SJCRH30 (cell line): Measurements from ENCODE around the gene SLC22A14. TPM values are rescaled to one million over a fixed set of nuclear protein-coding genes. Genes with fewer than 3 reads are reported as not detected.
A peak's percentile ranks its signal among the peaks of the same experiment; 100 is the strongest.
"Not testable (repeated sequence)": the region's sequence is repeated elsewhere in the genome, so short reads cannot be mapped to it uniquely, and the experiment has no call there.

ENCODE experiments used
- DNase-seq, 2 experiments: peaks; one replicate each; pipeline ENCODE4 v3.0.0-alpha.2; 2015 to 2020
- H3K27ac ChIP-seq: fragments of 250-450 bp; sonication (Bioruptor Pico); 2 replicates; pipeline ENCODE4 v1.5.1; 2020; ENCODE audit warnings: mild to moderate bottlenecking, moderate library complexity
- H3K27me3 ChIP-seq: fragments of 250-450 bp; sonication (Bioruptor Pico); 2 replicates; pipeline ENCODE4 v1.5.1; 2020; ENCODE audit warnings: mild to moderate bottlenecking, moderate library complexity
- H3K36me3 ChIP-seq: fragments of 250-450 bp; sonication (Bioruptor Pico); 2 replicates; pipeline ENCODE4 v1.5.1; 2020; ENCODE audit warnings: mild to moderate bottlenecking, moderate library complexity
- H3K4me1 ChIP-seq: fragments of 250-450 bp; sonication (Bioruptor Pico); 2 replicates; pipeline ENCODE4 v1.5.1; 2020; ENCODE audit warnings: mild to moderate bottlenecking, moderate library complexity
- H3K4me3 ChIP-seq: fragments of 250-450 bp; sonication (Bioruptor Pico); 2 replicates; pipeline ENCODE4 v1.5.1; 2020; ENCODE audit warnings: mild to moderate bottlenecking, moderate library complexity
- H3K9me3 ChIP-seq: fragments of 250-450 bp; sonication (Bioruptor Pico); replicated peaks from 2 replicates; pipeline ENCODE4 v1.5.1; 2020; ENCODE audit warnings: mild to moderate bottlenecking, moderate library complexity
- total RNA-seq: library from RNA; depleted of rRNA; stranded (reverse); fragments of >200 nt; shearing (Covaris generic); gene quantifications from 2 replicates; pipeline ENCODE4 v1.2.3, GENCODE V29; 2014; rRNA removed

Gene SLC22A14
- not detected in 2 replicates for total RNA-seq

DNA sequence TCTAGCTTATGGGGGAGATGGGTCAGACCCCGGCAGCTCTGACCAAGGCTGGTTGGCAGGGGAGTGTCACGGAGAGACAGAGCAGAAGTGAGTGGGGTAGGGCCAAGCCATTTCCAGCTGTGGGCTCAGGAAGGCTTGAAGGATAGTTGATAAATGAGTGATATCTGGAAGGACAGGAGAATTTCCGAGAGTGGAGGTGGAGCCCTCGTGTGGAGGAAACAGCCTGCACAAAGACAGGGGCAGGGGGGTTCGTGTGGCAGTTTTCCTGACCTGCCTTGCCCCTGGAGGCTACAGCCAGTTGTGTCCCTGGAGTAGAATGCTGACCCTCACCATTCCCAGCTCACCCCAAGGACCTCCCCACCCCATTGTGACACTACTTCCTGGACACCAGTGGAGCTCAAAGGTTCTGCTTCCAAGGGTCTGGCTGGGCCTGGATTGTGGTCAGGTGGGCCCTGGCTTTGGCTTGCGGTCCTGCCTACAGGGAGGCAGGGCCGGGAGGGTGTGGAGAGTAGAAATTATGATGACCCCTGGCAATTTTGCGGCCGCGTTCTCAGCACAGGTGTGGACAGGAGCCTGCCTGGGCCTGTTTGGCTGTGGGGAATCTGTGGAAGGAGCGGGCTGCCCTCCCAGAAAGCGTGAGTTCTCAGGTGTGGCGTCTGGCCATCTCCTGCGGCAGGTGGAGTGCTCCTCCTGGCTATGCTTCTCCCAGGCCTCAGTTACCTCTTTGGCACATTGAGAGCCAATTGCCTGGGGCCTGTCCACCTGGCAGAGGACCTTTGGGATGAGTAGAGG is at the start of gene SLC22A14:
Gene SLC22A14 (plus strand): TSS at position 400 of the 792 bp plus-strand sequence. CDS start 23,733 bp downstream, outside the sequence.
- no peaks in the 10 kb centered on the region for H3K27me3 ChIP-seq
- H3K27ac ChIP-seq: no peak within 1 kb of the TSS
- no peaks in the 10 kb centered on the region for H3K9me3 ChIP-seq
- H3K4me3 ChIP-seq: no peak within 1 kb of the TSS
- no peaks in the 10 kb centered on the region for H3K4me1 ChIP-seq
- no peaks in the 10 kb centered on the region for H3K36me3 ChIP-seq
- DNase-seq: no peak

DNA sequence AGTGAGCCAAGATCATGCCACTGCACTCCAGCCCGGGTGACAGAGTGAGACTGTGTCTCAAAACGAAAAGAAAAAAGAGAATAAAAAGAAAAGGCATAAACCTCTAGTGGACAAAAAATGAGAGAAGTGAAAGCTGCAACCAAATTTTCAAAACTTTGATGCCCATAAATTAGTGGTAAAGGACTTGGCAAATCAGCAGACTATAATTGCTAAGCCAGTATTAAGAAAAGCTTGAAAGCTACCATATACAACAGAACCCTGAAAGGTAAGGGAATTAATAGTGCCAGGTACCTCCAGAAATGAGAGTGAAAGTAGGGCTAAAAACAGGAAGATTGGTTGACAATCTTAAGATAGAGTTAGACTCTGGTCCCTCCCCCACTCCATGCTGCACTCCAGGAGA is 49.4 kb upstream of the SLC22A14 start:
- peaks cover 18% of the 10 kb centered on the region for H3K36me3 ChIP-seq
- H3K27ac ChIP-seq: no peak overlapping the region
- DNase-seq: no peak
- no peaks in the 10 kb centered on the region for H3K9me3 ChIP-seq
- no peaks in the 10 kb centered on the region for H3K4me1 ChIP-seq
- no peak overlapping the region for H3K4me3 ChIP-seq
- no peaks in the 10 kb centered on the region for H3K27me3 ChIP-seq

GRCh38 chr3:38235466-38235865 is 46.6 kb upstream of the SLC22A14 start:
- DNase-seq: no peak
- Histone ChIP-seq H3K36me3 (peaks cover 17% of the 10 kb centered on the region), H3K4me1 (no peaks in the 10 kb centered on the region), H3K27ac (no peak overlapping the region), H3K27me3 (no peaks in the 10 kb centered on the region), H3K4me3 (no peak overlapping the region), H3K9me3 (no peaks in the 10 kb centered on the region)

GRCh38 chr3:38238416-38239008 is 43.6 kb upstream of the SLC22A14 start:
- H3K4me3 ChIP-seq: no peak overlapping the region
- no peak overlapping the region for H3K27ac ChIP-seq
- peaks cover 11% of the 10 kb centered on the region for H3K36me3 ChIP-seq
- no peaks in the 10 kb centered on the region for H3K27me3 ChIP-seq
- no peak for DNase-seq
- no peaks in the 10 kb centered on the region for H3K9me3 ChIP-seq
- no peaks in the 10 kb centered on the region for H3K4me1 ChIP-seq

DNA sequence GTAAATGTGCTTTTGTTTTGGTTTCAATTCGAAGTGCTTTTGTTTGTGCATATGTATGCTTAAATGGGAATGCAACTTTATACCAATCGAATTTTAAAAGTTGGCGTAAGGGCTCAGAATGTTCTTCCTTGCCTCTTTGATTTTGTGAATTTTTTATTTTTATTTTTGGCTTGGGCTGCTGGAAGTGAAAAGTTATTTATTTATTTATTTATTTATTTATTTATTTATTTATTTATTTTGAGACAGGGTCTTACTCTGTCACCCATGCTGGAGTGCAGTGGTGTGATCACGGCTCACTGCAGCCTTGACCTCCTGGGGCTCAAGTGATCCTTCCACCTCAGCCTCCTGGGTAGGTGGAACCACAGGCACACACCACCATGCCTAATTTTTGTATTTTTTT is 39.3 kb upstream of the SLC22A14 start:
- not testable (repeated sequence) for H3K4me1 ChIP-seq, H3K4me3 ChIP-seq, H3K27ac ChIP-seq, H3K9me3 ChIP-seq, H3K36me3 ChIP-seq, H3K27me3 ChIP-seq, DNase-seq

GRCh38 chr3:38245930-38246329 is 36.2 kb upstream of the SLC22A14 start:
- Histone ChIP-seq H3K27me3 (no peaks in the 10 kb centered on the region), H3K4me3 (no peak overlapping the region), H3K4me1 (no peaks in the 10 kb centered on the region), H3K36me3 (peaks cover 2% of the 10 kb centered on the region; the same call in 1 of the 2 replicates), H3K9me3 (no peaks in the 10 kb centered on the region), H3K27ac (no peak overlapping the region)
- no peak for DNase-seq

- Histone ChIP-seq H3K27me3 (no peaks in the 10 kb centered on the region), H3K4me3 (no peak overlapping the region), H3K4me1 (no peaks in the 10 kb centered on the region), H3K9me3 (no peaks in the 10 kb centered on the region), H3K36me3 (peaks cover 2% of the 10 kb centered on the region; the same call in 1 of the 2 replicates), H3K27ac (peak overlapping the region; percentile 28; the same call in 1 of the 2 replicates)
- peak; percentile 3 to 26 for DNase-seq
These were observed 34.6 kb upstream of the SLC22A14 start for GRCh38 chr3:38247366-38248035.

DNA sequence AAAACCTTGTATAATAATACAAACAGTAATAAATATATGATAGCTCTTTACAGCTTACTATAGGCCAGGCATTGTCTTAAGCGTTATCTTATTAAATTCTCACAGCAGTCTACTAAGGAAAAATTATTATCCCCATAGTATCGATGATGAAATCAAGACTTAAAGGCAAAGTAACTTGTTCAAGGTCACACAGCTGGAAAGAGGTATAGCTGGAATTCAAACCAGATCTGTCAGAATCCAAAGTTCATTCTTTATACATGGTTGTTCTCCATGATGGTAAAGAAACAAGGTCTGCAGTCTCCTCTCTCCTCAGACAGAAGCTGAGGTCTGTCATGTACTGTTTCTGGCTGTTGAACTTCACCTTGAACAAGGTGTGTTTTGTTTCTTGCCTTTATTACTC is 31.9 kb upstream of the SLC22A14 start:
- Histone ChIP-seq H3K4me1 (no peaks in the 10 kb centered on the region), H3K27me3 (no peaks in the 10 kb centered on the region), H3K9me3 (no peaks in the 10 kb centered on the region), H3K27ac (no peak overlapping the region), H3K36me3 (peaks cover 2% of the 10 kb centered on the region; the same call in 1 of the 2 replicates), H3K4me3 (no peak overlapping the region)
- DNase-seq: no peak

DNA sequence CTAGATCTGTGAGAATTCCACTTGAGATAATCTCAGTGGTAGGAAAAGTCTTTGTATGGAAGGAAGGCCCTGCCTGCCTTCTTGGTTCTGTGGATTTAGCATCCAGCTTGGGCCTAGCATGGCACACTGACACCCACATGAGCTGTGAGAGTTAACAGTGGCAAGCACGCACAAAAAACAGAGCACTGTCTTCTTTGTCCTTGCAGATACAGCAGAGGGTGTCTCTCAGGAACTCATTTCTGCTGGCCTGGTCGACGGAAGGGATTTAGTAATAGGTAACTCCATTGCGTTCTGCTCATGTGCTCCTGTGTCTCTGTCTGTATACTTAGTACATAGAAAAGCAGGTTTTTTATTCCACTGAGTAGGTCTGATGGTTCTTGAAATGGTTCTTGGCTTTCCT is 30.9 kb upstream of the SLC22A14 start:
- no peak for DNase-seq
- no peaks in the 10 kb centered on the region for H3K4me1 ChIP-seq
- peaks cover 2% of the 10 kb centered on the region; the same call in 1 of the 2 replicates for H3K36me3 ChIP-seq
- no peaks in the 10 kb centered on the region for H3K9me3 ChIP-seq
- H3K27ac ChIP-seq: no peak overlapping the region
- no peaks in the 10 kb centered on the region for H3K27me3 ChIP-seq
- H3K4me3 ChIP-seq: no peak overlapping the region

GRCh38 chr3:38253704-38254103 is 28.4 kb upstream of the SLC22A14 start:
- H3K27me3 ChIP-seq: no peaks in the 10 kb centered on the region
- H3K27ac ChIP-seq: no peak overlapping the region
- no peaks in the 10 kb centered on the region for H3K4me1 ChIP-seq
- no peaks in the 10 kb centered on the region; the same call in 1 of the 2 replicates for H3K36me3 ChIP-seq
- DNase-seq: no peak
- no peaks in the 10 kb centered on the region for H3K9me3 ChIP-seq
- H3K4me3 ChIP-seq: no peak overlapping the region

DNA sequence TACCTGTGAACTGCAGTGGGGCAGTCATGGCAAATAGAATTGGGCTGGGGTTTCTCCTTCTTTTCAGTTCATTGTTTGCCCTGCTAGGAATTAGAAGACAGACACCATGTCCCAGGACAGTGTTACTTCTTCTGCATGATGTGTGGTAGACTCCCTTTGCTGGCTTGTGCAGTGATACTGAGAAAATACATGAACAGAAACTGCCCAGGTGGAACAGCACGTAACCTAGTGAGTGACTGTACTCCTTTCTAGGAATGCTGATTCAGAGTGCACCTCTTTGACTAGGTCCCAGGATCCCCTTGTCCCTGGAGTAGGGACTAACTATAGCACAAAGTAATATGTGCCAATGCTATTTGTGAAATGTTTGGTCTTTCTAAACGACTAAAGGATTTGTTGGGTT is 27.2 kb upstream of the SLC22A14 start:
- no peak for DNase-seq
- H3K27ac ChIP-seq: no peak overlapping the region
- no peaks in the 10 kb centered on the region for H3K27me3 ChIP-seq
- no peaks in the 10 kb centered on the region for H3K4me1 ChIP-seq
- H3K9me3 ChIP-seq: no peaks in the 10 kb centered on the region
- no peaks in the 10 kb centered on the region; the same call in 1 of the 2 replicates for H3K36me3 ChIP-seq
- H3K4me3 ChIP-seq: no peak overlapping the region

DNA sequence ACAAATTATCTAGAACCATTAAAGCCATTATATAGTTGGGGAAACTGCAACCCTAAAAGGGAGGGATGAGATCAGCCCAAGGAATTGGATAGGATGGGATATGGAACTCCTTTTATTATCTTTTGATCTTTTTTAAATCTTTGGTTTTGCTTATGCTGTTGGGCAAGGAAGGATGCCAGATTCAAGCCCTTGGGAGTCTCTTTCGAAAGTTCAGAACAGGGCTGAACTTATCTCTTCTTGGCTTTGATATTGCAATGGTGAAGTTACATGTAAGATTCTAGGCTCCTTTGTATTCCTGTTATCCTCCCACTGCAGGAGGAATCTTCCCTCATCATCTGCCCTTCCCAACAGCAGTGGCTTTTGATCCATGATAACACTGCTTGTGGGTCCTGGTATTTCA is 26.5 kb upstream of the SLC22A14 start:
- Histone ChIP-seq H3K27ac (no peak overlapping the region), H3K27me3 (no peaks in the 10 kb centered on the region), H3K4me1 (no peaks in the 10 kb centered on the region), H3K36me3 (no peaks in the 10 kb centered on the region), H3K9me3 (no peaks in the 10 kb centered on the region), H3K4me3 (no peak overlapping the region)
- no peak for DNase-seq

GRCh38 chr3:38257583-38257982 is 24.5 kb upstream of the SLC22A14 start:
- no peak overlapping the region for H3K4me3 ChIP-seq
- DNase-seq: no peak
- H3K27ac ChIP-seq: no peak overlapping the region
- H3K9me3 ChIP-seq: no peaks in the 10 kb centered on the region
- H3K4me1 ChIP-seq: no peaks in the 10 kb centered on the region
- no peaks in the 10 kb centered on the region for H3K27me3 ChIP-seq
- H3K36me3 ChIP-seq: no peaks in the 10 kb centered on the region

DNA sequence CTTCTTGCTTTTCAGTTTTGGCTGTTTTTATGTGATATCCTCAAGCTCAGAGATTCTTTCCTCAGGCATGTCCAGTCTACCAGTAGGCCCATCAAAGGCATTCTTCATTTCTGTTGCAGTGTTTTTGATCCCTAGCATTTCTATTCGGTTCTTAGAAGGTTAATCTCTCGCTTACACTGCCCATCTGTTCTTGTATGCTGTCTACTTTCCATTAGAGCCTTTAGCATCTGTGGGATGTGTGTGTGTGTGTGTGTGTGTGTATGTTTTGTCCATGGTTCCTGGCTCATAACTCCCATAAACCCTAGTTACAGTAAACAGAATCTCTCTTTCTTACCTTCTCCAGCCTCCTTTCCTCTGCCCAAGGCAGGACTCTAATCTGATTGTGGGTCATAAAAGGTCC is 21.6 kb upstream of the SLC22A14 start:
- Histone ChIP-seq H3K9me3 (no peaks in the 10 kb centered on the region), H3K27ac (no peak overlapping the region), H3K27me3 (no peaks in the 10 kb centered on the region), H3K36me3 (no peaks in the 10 kb centered on the region), H3K4me3 (no peak overlapping the region), H3K4me1 (no peaks in the 10 kb centered on the region)
- DNase-seq: no peak

DNA sequence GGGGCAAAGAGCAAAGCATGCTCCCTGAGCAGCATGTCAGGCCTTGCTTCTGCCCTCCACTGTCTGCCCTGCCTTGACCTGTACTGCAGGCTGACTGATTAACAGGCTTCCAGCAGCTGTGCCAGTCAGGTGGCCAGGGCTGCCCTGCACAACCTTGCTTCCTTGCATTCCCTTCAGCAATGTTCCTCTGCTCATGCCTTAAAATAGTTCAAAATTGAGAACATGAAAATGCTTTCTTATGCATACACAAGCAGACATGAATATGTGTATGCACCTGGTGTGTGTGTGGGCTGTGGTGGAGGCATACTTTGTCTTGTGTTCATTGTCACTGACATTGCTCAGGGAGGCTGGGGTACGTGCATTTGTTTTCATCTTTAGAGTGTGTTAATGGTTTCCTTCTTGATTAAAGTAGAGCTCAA is 17.7 kb upstream of the SLC22A14 start:
- no peak for DNase-seq

More for the DNA sequence above, 17.7 kb upstream of the SLC22A14 start:
- no peaks in the 10 kb centered on the region for H3K4me1 ChIP-seq
- H3K9me3 ChIP-seq: no peaks in the 10 kb centered on the region
- H3K4me3 ChIP-seq: no peak overlapping the region
- H3K36me3 ChIP-seq: no peaks in the 10 kb centered on the region
- no peaks in the 10 kb centered on the region for H3K27me3 ChIP-seq
- H3K27ac ChIP-seq: no peak overlapping the region
